Measurements from ENCODE around the gene INPP5A. TPM values are rescaled to one million over a fixed set of nuclear protein-coding genes. Genes with fewer than 3 reads are reported as not detected.
"Not testable (repeated sequence)": the region's sequence is repeated elsewhere in the genome, so short reads cannot be mapped to it uniquely, and the experiment has no call there.

INPP5A gene
- polyA plus RNA-seq, 3 donors: 7.4 to 25.0 (median 17.5) TPM

DNA sequence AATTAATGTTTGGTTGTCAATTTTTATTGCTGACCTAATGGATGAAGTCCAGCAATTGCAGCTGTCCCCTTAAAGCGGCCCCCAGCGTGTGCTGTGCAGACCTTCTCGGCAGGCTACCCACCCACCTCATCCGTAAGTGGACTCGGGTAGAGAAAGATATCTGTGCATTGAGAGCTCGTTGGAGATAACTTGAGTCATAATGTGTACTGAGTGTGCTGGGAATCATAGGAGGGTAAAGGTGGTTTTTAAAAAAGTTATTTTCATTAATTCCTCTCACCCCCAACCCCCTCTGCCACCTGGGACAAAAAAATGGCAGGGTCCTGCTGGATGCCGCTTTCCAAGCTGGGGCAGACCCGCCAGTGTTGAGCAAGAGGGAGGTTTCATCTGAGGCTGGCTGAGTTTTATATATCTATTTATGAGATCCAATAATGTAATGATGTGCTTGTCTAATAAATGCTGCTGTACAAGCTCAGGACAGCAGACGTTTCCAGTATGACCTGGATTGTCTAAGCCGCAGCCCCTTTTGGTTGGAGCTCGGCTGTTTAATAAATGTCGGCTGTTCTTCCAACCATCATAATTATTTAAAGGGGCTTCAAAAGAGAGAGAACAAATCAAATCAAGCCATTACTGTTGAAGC lies 129.2 kb downstream of the INPP5A start:
- no peak overlapping the region for H3K27ac ChIP-seq (ENCODE audit: low read depth, low read length)
- WGBS, 3 donors: 83 to 93% (median 88%) methylated on average over 12 of the region's 12 CpGs

DNA sequence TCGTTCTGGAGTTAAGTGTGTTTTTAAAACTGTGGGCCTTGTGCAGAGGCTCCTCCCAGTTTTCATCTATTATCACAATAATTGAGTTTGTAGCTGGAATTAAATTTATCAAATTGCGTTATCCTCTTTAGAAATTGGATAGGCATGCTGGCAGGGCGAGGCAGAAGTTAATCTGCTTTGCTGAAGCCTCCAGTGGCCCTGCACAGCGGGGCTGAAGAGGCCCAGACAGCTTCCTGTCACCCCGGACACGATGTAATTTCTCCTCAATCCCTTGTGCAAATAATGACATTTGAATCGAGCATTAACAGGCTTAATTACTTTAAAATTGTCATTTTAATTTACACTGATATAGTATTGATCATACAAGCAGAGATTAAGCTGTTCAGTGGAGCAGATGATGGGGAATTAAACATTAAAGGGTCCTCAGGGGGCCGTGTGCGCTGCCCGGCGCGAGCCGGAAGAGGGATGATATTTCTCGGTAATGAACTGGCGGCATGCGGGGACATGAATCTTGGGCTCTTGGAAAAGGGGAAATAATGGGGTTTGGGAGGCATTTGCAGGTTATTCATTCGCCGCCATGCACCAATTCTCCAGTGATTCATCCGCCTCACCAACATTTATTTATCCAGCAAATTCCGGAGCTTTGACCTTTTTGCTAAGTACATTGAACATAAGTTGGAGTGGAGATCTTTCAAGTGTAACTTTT lies 129.9 kb downstream of the INPP5A start:
- WGBS, 3 donors: 89 to 92% (median 91%) methylated on average over 20 of the region's 20 CpGs
- H3K27ac ChIP-seq (ENCODE audit: low read depth, low read length): no peak overlapping the region

DNA sequence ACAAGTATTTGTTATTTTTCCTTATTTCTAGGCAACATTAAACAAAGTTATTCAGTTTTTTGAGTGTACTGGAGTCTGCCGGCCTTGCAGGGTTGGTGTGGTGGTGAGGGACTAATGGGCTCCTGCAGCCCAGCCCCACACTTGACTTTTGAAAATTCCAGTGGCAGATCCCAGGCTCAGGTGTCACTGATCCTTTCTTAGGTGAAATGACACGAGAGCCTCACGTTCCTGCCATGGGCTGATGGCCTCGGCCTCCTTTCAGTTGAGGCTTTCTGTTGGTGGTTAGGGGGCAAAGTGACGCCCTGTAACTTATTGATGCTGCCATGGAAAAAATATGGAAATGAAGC lies 130.4 kb downstream of the INPP5A start:
- 94 to 96% (median 95%) methylated on average over 5 of the region's 5 CpGs for WGBS, 3 donors
- no peak overlapping the region for H3K27ac ChIP-seq (ENCODE audit: low read depth, low read length)

DNA sequence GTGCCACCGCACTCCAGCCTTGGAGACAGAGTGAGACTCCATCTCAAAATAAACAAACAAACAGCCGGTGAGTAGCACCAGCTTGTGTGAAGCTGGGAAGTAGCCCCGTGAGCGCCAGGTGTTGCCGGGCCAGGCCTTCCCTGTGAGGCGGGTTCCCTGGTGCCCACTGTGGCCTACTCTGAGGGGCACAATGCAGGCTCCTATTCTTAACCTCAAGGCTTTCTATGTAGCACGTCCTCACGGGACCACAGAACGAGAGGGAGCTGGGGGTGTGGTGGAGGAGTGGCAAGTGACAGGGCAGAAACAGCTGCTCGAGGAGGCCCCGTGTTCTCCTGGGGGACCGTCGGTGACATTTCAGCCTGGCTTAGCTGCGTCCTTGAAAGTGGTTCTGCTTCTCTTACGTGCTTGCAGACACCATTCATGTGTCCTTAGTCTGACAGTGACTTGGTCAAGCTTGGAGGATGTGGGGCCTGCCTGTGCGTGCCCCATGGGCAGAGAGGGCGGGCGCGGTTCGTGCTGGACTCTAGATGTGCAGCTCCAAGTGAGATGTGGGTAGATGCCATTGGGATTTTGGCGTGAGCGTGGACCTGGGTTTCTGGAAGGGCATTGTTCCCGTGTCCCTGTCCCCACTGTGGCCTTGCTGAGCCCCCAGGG lies 131.7 kb downstream of the INPP5A start:
- no peak overlapping the region for H3K27ac ChIP-seq (ENCODE audit: low read depth, low read length)
- WGBS, 3 donors: 90 to 97% (median 92%) methylated on average over 23 of the region's 23 CpGs

DNA sequence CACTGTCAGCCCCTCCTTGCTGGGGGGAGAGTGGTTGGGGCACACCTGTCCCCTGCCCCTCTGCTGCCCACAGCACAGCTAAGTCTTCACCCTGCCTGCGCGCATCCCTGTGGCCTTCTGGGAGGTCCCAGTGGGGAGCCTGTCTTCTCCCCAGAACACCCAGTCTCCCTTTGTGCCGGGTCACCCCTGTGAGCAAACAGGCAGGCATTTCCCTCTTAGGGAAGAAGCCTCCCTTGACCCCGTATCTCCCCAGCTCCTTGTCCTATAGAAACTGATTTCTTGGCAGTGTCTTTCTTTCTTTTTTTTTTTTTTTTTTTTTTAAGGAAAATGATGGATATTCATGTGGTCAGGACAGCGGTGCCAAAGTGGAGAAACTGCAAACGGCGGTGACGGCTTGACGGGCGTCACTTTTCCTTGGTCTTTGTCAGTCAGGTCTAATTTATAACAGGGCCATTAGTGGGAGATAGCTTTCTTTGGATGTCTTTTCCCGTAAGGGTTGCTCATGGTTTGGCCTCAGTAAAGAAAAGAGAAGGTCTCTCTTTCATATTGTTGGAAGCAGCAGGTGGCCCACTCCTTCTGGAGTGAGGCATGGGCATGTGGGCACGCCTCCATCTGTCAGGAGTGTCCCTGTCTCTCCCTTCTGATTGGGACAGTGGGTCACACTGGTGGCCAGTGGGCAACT lies 133.1 kb downstream of the INPP5A start:
- WGBS, 3 donors: 92 to 94% (median 93%) methylated on average over 12 of the region's 12 CpGs
- no peak overlapping the region for H3K27ac ChIP-seq (ENCODE audit: low read depth, low read length)

DNA sequence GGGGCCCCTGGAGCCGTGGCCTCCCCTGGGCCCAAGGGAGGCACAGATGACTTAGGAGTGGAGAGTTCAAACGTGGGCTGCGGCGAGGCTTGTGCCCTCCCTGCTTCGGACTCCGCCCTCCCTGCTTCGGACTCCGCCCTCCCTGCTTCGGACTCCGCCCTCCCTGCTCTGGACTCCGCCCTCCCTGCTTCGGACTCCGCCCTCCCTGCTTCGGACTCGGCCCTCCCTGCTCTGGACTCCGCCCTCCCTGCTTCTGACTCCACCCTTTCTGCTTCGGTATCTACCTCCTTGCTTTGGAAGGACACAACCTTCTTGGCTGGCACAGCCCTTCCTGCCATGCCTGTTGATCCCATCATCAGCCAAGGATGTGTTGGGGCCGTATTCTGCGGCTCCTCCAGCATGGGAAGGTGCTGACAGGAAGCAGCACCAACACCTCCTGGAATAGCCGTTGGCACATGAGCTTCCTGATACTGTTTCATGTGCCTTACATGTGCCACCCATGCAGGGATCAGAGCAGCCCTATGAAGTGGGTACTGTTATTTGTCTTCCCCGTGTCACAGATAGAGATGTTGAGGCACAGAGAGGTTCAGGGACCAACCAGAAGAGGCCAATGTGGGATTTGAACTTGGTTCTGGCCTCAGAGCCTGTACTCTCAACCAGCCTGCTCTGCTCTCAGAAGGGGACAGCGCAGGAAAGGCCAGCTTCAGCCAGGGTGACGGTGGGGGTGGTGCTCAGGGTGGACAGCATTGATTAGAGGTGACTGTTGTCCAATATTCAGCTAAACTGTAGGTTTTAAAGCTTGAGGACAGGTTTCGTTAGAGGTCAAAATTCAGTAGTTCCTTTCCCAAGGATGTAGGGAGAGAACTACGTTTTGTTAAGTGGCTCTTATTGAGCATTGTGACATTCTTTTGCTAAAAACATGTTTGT lies 133.9 kb downstream of the INPP5A start:
- 89 to 95% (median 93%) methylated on average over 25 of the region's 25 CpGs for WGBS, 3 donors
- no peak overlapping the region for H3K27ac ChIP-seq (ENCODE audit: low read depth, low read length)

DNA sequence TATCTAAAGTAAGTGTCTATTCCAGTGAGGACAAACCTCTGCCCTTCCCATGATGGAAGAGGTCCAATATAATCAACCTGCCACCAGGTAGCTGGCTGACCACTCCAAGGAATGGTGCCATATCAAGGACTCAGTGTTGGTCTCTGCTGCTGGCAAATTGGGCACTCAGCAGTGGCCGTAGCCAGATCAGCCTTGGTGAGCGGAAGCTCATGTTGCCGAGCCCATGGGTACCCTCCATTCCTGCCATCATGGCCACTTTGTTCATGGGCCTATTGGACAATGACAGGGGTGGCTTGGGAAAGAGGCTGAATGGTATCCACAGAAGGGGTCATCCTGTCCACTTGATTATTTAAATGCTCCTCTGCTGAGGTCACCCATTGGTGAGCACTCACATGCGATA lies 136.2 kb downstream of the INPP5A start:
- WGBS, 3 donors: 97 to 100% (median 97%) methylated on average over 4 of the region's 4 CpGs
- H3K27ac ChIP-seq (ENCODE audit: low read depth, low read length): not testable (repeated sequence)

DNA sequence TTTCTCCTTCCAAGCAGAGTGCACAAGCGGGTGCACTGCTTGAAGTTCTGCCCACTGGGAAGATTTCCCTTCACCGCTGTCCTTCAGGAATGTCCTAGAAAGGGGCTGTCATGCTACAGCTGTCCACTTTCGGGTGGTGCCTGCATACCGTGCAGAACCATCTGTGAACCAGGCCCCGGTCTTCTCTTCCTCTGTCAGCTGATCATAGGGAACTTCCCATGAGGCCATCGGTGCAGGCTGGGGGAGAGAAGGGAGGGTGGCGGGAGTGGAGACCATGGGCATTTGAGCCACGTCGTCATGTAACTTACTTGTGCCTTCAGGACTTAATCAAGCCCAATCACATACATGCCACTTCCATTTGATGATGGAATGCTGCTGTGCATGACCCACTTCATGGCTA lies 136.7 kb downstream of the INPP5A start:
- no peak overlapping the region for H3K27ac ChIP-seq (ENCODE audit: low read depth, low read length)
- WGBS, 3 donors: 92 to 97% (median 93%) methylated on average over 9 of the region's 9 CpGs

DNA sequence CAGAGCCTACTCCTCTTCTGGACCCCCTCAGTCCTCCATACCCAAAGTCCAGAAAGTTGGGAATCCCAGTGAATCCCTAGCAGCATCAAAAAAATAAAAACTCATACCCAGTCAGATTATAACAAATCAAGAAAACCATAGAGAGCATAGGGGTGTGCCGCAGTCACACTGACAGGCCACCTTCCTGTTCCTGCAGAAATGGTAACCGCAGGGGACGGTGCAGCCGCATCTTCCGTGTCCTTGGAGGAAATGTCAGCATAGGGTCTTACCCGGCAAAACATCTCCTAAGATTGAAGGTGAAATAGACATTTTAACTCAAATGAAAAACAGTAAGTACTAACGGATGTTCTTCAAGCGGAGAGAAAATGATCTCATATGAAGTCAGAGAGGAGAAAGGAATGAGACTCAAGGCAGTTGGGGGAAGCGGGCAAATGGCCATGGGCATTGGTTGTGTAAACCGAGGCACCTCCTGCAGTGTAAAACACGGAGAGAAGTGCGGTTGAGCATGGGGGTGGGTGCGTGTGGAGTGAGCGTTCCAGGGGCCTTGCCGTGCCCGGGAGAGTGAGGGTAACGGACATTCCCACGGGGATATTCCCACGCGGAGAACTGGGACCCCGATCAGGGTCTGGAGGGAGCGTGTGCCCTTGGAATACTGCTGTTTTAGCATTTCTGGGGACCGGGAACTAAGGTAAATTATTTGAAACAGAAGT lies 137.6 kb downstream of the INPP5A start:
- no peak overlapping the region for H3K27ac ChIP-seq (ENCODE audit: low read depth, low read length)
- WGBS, 3 donors: 91 to 96% (median 95%) methylated on average over 23 of the region's 23 CpGs

DNA sequence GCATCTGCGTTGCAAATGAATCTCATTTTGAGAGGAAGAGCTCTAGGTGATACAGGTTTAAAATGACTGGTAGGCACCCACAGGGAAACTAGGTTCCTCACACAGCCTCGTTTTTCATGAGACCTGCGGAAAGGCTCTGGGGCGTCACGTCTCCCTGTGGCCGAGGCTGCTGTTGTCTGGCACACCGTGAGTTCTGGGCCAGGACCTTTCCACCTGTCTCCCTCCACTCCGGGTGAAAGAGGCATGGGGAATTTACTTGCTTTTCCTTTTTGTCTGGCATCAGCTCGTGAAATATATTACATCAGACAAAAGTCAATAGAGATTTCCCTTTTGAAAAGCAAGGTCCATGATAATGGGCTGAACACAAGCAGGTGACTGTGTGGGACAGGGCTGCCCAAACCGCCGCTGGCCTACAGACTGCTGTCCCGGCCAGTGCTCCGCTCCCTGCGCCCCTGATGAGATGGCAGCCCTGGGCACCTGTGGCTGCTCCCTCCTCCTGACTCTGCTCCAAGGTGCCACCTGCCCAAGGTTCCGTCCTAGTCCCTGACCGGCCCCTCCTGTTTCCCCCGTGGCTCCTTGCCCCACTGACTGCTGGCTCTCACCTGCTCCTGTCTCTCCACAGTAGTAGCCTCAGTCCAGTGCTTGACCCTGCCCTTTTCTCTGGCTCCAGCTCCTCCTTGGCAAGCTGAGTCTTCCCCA lies 138.8 kb downstream of the INPP5A start:
- no peak overlapping the region for H3K27ac ChIP-seq (ENCODE audit: low read depth, low read length)
- WGBS, 3 donors: 44 to 94% (median 89%) methylated on average over 17 of the region's 17 CpGs

DNA sequence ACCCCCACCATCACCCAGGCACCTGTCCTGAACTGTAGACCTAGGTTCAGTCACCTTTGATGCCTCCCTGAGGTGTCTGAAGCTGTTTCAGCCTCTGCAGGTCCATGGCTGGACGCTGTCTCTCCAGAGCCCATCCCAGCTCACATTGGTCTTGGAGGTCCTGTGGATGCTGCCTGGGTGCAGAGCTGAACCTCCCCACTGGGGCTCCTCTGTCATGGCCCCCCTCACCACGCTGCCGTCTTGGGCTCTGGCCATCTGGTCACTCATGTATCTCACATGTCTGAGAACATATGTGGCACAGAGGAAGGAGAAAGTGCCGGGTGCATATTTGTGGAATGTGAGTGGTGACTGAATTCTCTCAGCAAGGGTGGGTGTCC lies 139.5 kb downstream of the INPP5A start:
- no peak overlapping the region for H3K27ac ChIP-seq (ENCODE audit: low read depth, low read length)
- 78 to 96% (median 84%) methylated on average over 4 of the region's 4 CpGs for WGBS, 3 donors

DNA sequence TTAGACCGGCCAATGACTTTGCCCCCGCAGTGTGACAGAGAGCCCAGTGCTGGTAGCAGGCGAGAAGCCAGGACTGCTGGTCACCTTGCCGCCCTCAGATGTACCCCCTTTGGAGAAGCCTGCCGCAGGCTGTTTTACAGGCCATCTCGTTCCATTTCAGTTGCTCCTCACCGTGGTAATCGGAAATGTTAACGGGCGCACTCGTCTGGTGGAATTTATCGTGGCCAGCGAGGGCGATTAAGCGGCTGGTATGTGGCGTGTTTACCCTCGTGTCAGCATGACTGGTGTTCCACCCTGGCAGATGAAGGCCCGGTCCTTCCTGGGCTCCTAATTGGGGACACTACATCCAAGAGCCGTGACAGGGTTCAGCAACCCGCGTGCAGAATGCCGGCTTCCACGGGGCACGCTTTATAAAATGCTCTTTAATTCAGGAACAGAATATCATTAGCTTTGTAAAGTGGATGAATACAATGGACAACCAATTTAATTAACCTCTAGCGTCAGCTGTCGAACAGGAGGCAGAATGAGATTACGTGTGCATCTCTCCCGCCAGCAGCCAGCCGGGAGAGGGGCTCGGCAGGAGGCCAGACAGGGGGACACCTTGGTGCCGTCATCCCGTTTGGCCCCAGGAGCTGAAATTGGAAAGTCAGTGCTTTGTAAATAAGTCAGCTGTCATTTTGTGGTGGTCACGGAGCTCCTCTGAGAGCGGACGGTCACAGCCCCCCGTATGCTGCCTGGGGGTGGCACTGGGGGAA lies 140.1 kb downstream of the INPP5A start:
- WGBS, 3 donors: 91 to 96% (median 95%) methylated on average over 36 of the region's 36 CpGs

DNA sequence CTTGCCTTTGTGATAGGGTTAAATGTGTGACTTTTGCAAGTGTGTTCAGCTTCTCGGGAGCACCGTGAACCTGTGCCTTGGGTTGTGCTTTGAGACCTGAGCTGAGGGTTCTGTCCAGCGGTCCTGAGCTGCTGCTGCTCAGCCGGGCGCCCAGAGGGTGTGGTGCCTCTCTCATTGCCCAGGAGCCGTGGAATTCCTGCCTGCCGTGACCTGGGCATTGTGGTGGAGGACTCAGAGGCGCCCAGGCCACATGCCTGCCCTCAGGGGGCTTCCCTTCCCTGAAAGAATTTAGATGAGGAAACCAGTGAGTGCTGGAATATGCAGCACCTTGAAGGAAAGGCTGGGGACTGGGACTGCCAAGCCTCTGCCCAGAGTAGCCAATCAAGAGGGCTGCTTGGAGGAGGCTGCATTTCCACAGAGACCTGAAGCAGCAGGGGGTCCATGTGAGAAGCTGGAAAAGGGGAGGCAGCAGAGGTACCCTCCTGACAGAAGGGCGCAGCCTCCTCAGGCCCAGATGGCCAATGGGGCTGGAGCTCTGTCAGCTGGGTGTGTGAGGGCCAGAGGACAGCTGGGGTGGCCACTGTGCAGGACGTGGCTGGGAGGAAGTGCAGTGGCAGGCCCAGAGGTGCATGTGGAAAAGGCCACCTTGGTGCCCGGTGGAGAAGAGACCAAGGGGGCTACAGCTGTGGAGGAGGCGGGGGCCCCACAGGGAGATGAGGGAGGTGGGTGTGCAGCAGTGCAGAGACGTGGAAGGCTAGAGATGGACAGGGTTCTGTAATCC lies 141.0 kb downstream of the INPP5A start:
- 85 to 94% (median 91%) methylated on average over 13 of the region's 13 CpGs for whole genome bisulfite sequencing, 3 donors

More for the DNA sequence above, 140.1 kb downstream of the INPP5A start:
- H3K27ac ChIP-seq (ENCODE audit: low read depth, low read length): no peak overlapping the region

DNA sequence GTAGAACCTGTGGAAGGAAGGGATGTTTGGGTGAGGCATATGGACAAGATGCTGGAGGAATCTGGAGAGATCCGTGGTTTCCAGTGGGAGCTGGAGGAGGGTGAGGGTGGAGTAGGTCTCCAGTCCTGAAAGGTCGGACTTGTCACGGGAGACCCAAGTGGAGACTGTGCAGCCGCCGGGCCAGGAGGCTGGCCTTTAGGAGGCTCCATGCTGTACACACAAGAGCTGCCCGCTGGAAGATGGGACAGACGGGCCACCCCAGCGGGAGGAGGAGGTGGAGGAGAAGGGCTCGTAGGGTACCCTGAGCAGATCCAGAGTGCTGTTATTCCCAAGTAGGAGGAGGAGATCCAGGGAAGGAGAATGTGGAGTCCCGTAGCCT lies 141.6 kb downstream of the INPP5A start:
- 96 to 98% (median 96%) methylated on average over 10 of the region's 10 CpGs for WGBS, 3 donors
- H3K27ac ChIP-seq (ENCODE audit: low read depth, low read length): no peak overlapping the region

More for the DNA sequence above, 141.0 kb downstream of the INPP5A start:
- H3K27ac ChIP-seq (ENCODE audit: low read depth, low read length): no peak overlapping the region

DNA sequence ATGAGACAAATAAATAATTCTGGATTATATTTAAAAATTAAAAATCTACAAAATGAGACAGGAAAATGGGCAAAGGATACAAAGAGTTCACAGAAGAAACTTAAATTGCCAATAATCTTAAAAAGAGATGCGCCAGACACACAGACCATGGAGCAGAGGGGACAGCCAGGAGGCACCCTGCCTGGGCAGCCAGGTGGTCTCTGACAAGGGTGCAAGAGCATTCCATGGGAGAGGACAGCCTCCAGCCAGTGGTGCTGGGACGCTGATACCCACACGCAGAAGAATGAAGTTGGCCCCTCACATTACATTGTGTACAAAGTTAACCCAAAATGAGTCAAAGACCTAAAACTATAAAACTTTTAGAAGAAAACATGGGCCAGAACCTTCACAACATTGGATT lies 142.1 kb downstream of the INPP5A start:
- WGBS, 3 donors: 98 to 100% (median 98%) methylated on average over 3 of the region's 3 CpGs
- H3K27ac ChIP-seq (ENCODE audit: low read depth, low read length): no peak overlapping the region

DNA sequence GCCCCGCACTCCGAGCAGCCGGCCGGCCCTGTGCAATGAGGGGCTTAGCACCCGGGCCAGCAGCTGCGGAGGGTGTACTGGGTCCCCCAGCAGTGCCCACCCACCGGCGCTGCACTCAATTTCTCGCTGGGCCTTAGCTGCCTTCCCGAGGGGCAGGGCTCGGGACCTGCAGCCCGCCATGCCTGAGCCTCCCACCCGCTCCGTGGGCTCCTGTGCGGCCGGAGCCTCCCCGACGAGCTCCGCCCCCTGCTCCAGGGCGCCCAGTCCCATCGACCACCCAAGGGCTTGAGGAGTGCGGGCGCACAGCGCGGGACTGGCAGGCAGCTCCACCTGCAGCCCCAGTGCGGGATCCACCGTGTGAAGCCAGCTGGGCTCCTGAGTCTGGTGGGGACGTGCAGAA lies 143.2 kb downstream of the INPP5A start:
- not testable (repeated sequence) for H3K27ac ChIP-seq (ENCODE audit: low read depth, low read length)
- WGBS, 3 donors: 93 to 97% (median 95%) methylated on average over 19 to 23 of the region's 28 CpGs
